ENCODE data around the gene OTOS. TPM values are rescaled to one million over a fixed set of nuclear protein-coding genes. Genes with fewer than 3 reads are reported as not detected.

The OTOS gene
- total RNA-seq: not detected in 2 replicates

DNA sequence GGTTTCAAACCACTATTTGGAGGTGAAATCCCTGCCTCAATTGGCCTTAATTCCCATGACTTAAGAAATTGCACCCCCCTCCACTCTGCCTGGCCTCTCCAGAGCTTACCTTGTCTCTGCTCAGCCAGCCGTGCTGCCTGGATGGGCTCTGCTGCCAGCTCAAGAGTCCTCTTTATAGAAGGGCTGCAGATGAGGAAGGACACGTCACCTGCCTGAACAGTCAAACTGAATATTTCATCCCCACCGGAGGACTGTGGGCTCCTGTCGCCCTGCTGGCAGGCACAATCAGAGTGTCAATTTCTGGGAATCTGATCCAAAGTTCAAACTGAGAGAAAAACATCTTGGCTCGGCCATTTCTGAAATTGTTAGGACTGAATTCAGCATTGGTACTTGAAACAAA, at the start of gene OTOS:
Gene OTOS (minus strand): TSS at position 148 of the 400 bp plus-strand sequence. CDS start 332 bp downstream, outside the sequence.
- no peak for DNase-seq
- intact Hi-C loops (cut with micrococcal nuclease): loop anchor here (10.0 kb wide), 1 partner anchor 1106 kb away; no protein-coding TSS in a partner anchor
- Mint-ChIP-seq H3K36me3 (ENCODE audit: low read depth) (peaks cover 2% of the 10 kb centered on the region), H3K4me3 (no peak within 1 kb of the TSS), H3K9me3 (no peaks in the 10 kb centered on the region), H3K27me3 (no peaks in the 10 kb centered on the region), H3K27ac (no peak within 1 kb of the TSS), H3K4me1 (peaks cover 8% of the 10 kb centered on the region)

DNA sequence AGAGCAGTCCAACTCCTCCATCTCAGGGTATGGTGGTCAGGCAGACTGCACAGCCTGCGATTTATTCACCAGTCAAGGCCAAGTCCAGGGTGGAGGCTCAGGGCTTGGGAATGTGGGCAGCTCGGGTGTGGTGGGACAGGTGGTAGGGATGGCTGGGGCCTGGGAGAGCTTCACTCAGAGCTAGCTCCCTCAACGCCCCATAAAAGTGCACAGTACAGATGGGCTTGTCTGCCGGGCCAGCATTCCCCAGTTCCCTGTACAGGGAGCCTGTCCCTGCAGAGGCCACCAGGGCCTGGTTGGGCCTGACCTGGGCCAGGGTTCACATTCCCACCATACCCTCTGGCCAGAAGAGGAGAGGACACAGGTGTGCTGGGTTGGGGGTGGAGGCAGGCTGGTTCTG, 49.2 kb upstream of the OTOS start:
- DNase-seq: no peak
- no peaks in the 10 kb centered on the region for H3K36me3 Mint-ChIP-seq (ENCODE audit: low read depth)
- intact Hi-C loops (cut with micrococcal nuclease): no loop called here
- peaks cover 3% of the 10 kb centered on the region for H3K9me3 Mint-ChIP-seq
- no peaks in the 10 kb centered on the region for H3K4me1 Mint-ChIP-seq
- no peak overlapping the region for H3K27ac Mint-ChIP-seq
- peaks cover 6% of the 10 kb centered on the region for H3K27me3 Mint-ChIP-seq
- H3K4me3 Mint-ChIP-seq: no peak overlapping the region

DNA sequence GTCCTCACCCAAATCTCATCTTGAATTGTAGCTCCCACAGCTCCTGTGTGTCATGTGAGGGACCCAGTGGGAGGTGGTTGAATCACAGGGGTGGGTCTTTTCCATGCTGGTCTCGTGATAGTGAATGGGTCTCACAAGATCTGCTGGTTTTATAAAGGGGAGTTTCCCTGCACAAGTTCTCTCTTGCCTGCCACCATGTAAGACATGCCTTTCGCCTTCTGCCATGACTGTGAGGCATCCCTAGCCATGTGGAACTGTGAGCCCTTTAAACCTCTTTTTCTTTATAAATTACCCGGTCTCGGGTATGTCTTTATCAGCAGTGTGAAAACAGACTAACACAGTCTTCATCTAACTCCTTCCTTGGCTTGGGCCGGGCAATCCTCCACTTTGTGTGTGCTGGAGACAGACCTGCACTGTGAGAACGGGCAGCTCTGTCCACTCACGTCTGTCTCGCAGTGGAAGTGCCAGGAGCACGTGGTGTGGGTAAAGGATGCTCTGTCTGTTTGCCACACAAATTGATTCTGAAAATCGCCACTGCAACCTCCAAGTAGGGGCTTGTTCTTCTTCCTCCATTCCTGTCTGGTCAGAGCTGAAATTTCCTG, 47.6 kb upstream of the OTOS start:
- DNase-seq: no peak
- H3K9me3 Mint-ChIP-seq: peaks cover 3% of the 10 kb centered on the region
- H3K27ac Mint-ChIP-seq: no peak overlapping the region
- H3K4me1 Mint-ChIP-seq: no peaks in the 10 kb centered on the region
- no peaks in the 10 kb centered on the region for H3K36me3 Mint-ChIP-seq (ENCODE audit: low read depth)
- intact Hi-C loops (cut with micrococcal nuclease): no loop called here
- H3K4me3 Mint-ChIP-seq: no peak overlapping the region
- peaks cover 4% of the 10 kb centered on the region for H3K27me3 Mint-ChIP-seq

DNA sequence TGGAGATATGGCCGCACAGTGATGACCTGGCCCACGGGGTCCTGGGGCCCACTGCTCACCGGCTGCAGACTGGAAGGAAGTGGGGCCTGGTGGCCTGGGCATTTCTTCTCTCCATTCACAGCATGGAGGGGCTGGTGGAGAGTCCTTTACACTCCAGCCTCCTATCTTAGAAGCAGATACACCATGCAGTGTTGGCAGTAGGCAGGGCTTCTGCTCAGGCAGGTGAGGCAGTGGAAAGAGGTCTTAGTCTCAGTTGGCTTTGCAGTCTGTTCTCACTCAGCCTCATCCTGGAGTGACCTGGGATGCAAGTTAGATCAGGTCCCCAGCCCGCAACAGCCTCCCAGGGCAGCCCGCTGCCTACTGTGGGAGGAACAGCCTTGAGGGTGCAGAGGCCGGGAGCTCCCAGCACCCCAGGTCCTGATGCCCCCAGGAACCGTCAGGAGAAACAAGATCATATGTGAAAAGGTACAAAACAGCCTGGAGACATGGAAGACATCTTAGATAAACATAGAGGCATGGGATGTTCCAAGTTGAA, 45.8 kb upstream of the OTOS start:
- Mint-ChIP-seq H3K27me3 (peaks cover 4% of the 10 kb centered on the region), H3K4me3 (no peak overlapping the region), H3K36me3 (ENCODE audit: low read depth) (no peaks in the 10 kb centered on the region), H3K9me3 (peaks cover 3% of the 10 kb centered on the region), H3K27ac (no peak overlapping the region), H3K4me1 (no peaks in the 10 kb centered on the region)
- DNase-seq: no peak
- intact Hi-C loops (cut with micrococcal nuclease): no loop called here

DNA sequence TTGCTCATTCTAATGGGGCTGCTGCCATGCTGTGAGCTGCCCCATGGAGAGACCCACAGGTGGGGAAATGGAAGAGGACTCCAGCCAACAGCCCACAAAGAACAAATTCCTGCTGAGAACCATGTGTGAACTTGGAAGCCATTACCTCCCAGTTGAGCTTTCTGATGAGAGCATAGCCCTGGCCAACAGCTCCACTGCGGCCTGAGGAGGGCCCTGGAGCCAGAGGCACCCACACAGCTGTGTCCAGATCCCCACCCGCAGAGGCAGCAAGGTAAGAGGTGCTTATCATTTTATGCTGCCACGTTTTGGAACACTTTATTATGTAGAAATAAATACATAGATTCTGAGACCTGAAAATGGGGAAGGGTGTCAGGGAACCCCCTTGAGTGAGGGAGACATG, 44.2 kb upstream of the OTOS start:
- Mint-ChIP-seq H3K4me1 (no peaks in the 10 kb centered on the region), H3K27ac (no peak overlapping the region), H3K9me3 (peaks cover 3% of the 10 kb centered on the region), H3K27me3 (peaks cover 5% of the 10 kb centered on the region), H3K4me3 (no peak overlapping the region), H3K36me3 (ENCODE audit: low read depth) (no peaks in the 10 kb centered on the region)
- no peak for DNase-seq
- intact Hi-C loops (cut with micrococcal nuclease): no loop called here

DNA sequence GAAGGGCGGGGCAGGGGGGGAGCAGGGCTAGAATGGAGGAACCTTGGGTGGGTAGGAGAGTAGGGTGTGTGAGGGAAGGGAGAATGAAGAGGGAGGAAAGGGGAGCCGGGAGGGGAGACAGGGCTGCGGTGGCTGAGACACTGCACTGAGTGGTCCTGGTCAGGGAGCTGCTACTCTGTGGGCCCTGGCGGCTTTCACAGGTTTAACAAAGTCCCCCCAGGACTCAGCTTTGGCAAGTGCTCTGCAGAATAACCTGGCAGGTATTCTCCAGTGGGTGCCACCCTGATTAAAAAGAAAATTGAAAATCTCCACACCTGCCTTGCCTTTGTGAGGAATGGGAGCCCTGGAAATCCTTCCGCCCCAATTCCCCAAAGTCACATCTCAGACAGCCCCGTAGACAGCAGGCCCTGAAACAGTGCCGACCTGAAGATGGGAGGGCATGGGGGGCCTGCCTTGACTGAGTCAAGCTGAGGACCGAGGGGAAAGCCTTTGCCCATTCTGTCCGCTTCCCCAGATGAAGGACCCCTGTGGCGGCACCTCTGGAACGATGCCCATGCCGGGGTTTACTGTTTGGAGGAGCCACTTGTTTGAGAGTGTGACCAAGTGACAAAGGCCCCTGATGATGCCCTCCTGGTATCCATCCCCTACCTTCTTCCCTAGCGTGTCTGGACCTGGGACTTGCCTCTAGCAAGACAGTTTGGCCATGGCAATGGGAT, 43.6 kb upstream of the OTOS start:
- Mint-ChIP-seq H3K36me3 (ENCODE audit: low read depth) (no peaks in the 10 kb centered on the region), H3K27me3 (peaks cover 5% of the 10 kb centered on the region), H3K27ac (no peak overlapping the region), H3K4me3 (no peak overlapping the region), H3K4me1 (no peaks in the 10 kb centered on the region), H3K9me3 (peaks cover 3% of the 10 kb centered on the region)
- intact Hi-C loops (cut with micrococcal nuclease): no loop called here
- no peak for DNase-seq

DNA sequence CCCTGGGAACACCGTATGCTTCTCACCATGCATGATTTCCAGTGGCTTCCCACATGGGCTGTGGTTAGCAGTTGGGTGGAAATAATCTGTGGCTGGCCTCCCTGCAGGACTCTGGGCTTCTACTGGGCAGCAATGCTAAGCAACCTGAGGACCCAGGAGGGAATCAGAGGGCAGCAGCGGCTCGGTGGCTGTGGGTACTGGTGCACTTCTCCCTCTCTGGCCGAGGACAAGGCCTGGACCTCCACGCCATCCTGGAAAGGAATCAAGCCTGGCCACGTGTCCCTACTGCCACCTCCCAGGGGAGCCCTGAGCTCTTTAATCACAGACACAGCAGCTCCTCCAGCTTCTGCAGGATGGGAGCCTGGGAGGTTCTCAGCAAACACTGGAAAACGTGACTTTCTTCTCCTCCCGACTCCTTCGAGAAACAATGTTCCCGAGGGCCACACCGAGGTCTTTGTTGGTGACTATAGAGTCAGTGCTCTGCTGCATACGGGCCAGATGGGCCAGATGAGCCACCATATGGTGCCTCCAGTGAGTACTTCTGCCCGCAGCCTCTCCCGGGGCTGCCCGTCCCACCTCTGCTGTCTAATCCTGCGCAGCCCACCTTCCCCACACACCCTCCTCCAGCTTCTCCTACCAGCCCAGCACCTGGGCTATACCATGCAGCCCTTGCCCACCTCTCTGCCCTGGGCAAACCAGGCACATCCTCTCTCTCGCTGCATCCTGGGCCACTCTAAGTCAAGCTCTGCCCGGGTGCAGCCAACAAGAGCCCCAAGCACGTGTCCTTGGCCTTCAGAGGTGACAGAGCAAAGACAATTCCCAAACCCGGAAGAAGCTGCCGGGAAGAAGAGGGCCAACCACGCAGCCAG, 42.8 kb upstream of the OTOS start:
- DNase-seq: no peak
- peaks cover 3% of the 10 kb centered on the region for H3K9me3 Mint-ChIP-seq
- intact Hi-C loops (cut with micrococcal nuclease): no loop called here
- H3K4me1 Mint-ChIP-seq: no peaks in the 10 kb centered on the region
- no peaks in the 10 kb centered on the region for H3K36me3 Mint-ChIP-seq (ENCODE audit: low read depth)
- no peak overlapping the region for H3K27ac Mint-ChIP-seq
- H3K27me3 Mint-ChIP-seq: peaks cover 8% of the 10 kb centered on the region
- H3K4me3 Mint-ChIP-seq: no peak overlapping the region

DNA sequence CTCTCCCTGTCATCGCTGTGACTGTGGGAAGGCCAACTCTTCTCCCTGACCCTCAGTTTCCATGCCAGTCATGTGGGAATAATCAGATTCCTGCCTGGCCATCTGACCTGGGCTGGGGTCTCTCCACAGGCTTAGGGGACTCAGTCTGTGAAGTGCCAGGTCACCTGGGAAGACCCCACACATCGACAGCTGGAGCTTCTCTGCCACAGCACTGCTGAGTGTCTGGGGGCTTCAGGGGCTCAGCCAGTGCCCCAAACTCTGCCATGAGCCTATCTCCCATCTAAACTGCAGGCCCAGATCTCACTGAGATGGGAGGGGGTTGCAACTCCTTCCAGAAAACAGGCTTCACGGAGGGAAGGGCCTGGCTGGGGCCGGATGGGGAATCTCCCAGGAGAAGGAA, 42.0 kb upstream of the OTOS start:
- DNase-seq: no peak
- H3K27ac Mint-ChIP-seq: no peak overlapping the region
- H3K36me3 Mint-ChIP-seq (ENCODE audit: low read depth): no peaks in the 10 kb centered on the region
- H3K4me1 Mint-ChIP-seq: no peaks in the 10 kb centered on the region
- peaks cover 10% of the 10 kb centered on the region for H3K27me3 Mint-ChIP-seq
- H3K4me3 Mint-ChIP-seq: no peak overlapping the region
- intact Hi-C loops (cut with micrococcal nuclease): no loop called here
- no peaks in the 10 kb centered on the region for H3K9me3 Mint-ChIP-seq

DNA sequence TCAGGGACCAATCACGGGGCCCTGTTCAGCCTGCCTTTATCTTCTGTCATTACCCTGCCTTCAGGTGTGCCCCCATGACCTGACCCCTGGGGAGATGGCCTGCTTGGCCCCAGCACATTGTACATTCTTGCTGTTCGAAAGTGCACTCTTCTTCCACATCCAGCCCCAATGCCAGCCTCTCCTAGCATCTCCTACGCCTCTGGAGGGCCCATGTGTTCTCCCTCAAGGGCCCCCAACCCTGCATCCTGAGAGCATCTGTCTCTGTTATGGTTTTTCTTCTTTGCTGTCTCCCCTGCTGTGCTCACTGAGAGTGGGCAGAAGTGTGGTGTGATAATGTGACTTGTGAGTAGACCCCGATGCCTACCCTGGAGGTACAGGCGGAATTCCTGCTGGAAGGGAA, 41.5 kb upstream of the OTOS start:
- intact Hi-C loops (cut with micrococcal nuclease): no loop called here
- H3K27me3 Mint-ChIP-seq: peaks cover 11% of the 10 kb centered on the region
- no peak overlapping the region for H3K27ac Mint-ChIP-seq
- H3K9me3 Mint-ChIP-seq: no peaks in the 10 kb centered on the region
- H3K4me1 Mint-ChIP-seq: no peaks in the 10 kb centered on the region
- no peak overlapping the region for H3K4me3 Mint-ChIP-seq
- H3K36me3 Mint-ChIP-seq (ENCODE audit: low read depth): no peaks in the 10 kb centered on the region
- no peak for DNase-seq

DNA sequence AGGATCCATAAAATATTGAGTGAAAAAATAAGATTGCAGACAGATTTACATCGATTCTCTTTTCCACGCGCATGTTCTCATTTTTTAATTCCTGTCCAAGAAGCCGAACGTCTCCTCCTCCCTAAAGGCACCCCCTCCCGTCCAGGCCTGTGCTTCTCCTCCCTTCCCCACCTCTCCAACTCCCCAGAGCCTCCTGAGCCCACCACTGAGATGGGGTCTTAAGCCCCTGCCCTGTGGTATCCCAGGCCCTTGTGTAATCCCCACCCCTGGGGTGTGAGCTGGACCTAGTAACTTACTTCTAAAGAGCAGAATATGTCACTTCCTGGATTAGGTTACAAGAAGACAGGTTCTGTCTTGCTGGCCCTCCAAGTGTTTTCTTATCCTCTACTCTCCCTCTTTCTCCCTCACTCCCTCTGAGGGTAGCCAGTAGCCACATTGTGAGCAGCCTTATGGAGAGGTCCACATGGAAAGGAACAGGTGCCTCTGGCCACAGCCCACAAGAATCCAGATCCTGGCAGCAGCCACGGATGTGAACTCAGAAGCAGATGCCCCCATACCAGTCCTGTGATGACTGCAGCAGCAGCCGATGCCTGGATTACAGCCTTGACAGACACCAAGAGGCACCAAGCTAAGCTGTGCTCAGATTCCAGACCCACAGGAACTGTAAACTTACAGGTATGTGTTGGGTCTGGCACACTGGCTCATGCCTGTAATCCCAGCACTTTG, 39.6 kb upstream of the OTOS start:
- intact Hi-C loops (cut with micrococcal nuclease): no loop called here

DNA sequence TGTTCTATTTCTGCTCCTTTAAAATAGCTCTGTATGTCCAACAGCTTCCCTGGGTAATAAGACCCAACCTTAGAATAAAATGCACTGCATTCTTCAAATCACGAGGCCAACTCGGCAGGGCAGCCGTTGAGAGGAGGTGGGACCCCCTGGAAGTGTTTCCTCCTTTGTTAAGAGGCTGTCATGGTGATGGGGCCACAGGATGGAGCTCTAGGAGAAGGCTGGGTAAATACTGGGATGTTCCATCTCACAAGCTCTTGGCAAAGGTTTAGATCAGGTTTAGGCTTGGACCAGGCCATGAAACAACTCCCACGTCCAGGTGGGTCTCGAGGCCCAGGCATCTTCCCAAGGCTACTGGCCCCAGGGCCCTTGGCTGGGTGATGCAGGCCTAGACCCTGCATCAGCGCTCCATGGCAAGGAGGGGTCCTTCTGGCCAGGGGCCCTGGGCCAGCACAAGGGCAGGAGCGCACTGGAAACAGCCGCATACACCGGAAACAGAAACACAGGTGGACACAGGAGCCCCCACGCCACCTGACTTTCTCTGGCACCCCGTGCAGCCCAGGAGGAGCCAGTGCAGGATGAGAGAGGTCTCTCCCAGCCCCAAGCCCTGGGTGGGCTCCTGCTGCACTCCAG, 38.8 kb upstream of the OTOS start:
- DNase-seq: no peak
- Mint-ChIP-seq H3K36me3 (ENCODE audit: low read depth) (no peaks in the 10 kb centered on the region), H3K27ac (no peak overlapping the region), H3K4me3 (no peak overlapping the region), H3K9me3 (no peaks in the 10 kb centered on the region), H3K27me3 (peaks cover 18% of the 10 kb centered on the region), H3K4me1 (no peaks in the 10 kb centered on the region)
- intact Hi-C loops (cut with micrococcal nuclease): no loop called here

More for the DNA sequence above, 39.6 kb upstream of the OTOS start:
- Mint-ChIP-seq H3K27me3 (peaks cover 18% of the 10 kb centered on the region), H3K4me3 (no peak overlapping the region), H3K4me1 (no peaks in the 10 kb centered on the region), H3K9me3 (no peaks in the 10 kb centered on the region), H3K27ac (no peak overlapping the region), H3K36me3 (ENCODE audit: low read depth) (no peaks in the 10 kb centered on the region)
- no peak for DNase-seq

DNA sequence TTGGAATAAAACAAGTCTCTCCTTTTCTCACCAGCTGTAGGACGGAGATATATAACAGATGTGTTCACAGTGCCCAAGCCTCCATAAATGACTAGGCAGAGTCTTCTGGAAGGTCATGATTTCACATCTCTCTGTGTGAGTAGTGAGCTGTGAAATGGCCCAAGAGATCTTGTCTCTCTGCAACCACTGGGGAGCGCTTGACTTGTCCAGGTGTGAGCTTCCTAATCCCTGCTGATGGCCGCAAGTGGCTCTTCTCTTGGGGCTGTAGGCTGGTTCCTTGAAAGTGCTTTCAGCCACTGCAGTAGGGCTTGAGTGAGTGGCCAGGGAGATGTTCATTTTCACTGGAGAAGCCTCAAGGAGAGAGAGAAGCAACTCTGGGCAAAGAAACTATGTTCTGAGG, 38.1 kb upstream of the OTOS start:
- H3K9me3 Mint-ChIP-seq: no peaks in the 10 kb centered on the region
- H3K27me3 Mint-ChIP-seq: peaks cover 18% of the 10 kb centered on the region
- intact Hi-C loops (cut with micrococcal nuclease): no loop called here
- H3K4me3 Mint-ChIP-seq: no peak overlapping the region
- DNase-seq: no peak
- H3K4me1 Mint-ChIP-seq: no peaks in the 10 kb centered on the region
- H3K36me3 Mint-ChIP-seq (ENCODE audit: low read depth): no peaks in the 10 kb centered on the region
- no peak overlapping the region for H3K27ac Mint-ChIP-seq

DNA sequence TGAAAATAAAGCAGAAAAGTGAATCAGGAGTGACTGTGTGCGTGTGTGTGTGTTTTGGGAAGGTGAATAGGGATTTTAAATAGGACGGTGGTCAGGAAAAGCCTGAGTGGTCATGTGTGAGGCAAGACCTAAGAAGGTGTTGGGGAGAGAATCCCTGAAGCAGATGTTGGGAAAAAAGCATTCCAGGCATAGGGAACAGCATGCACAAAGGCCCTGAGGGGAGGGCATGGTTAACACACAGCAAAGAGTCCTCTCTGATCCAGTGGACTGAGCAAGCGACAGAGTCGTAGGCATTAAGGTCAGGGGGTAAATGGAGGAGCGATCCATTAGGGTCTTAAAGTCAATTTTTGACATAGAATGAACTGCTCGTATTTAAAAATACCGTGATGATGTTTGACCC, 34.0 kb upstream of the OTOS start:
- DNase-seq: no peak
- Mint-ChIP-seq H3K27me3 (peaks cover 18% of the 10 kb centered on the region), H3K36me3 (ENCODE audit: low read depth) (no peaks in the 10 kb centered on the region), H3K27ac (no peak overlapping the region), H3K4me3 (no peak overlapping the region), H3K9me3 (no peaks in the 10 kb centered on the region), H3K4me1 (no peaks in the 10 kb centered on the region)
- intact Hi-C loops (cut with micrococcal nuclease): no loop called here

Data from activated CD4-positive, alpha-beta T cell treated with anti-CD3 and anti-CD28 coated beads, Interleukin-2, amount 10 ng/mL, durations not matched to agents 24 days and 14 days (primary cell).